Choroid plexus epithelial cell (primary cell): ENCODE results near the gene SLC35F3.

Source experiments
- DNase-seq: peaks from one replicate; pipeline ENCODE4 v3.0.0-alpha.2; 2010; ENCODE audit warnings: low read depth
- H3K4me3 ChIP-seq: 2 replicates; pipeline ENCODE4 v1.5.1; 2011; ENCODE audit warnings: low read depth, mild to moderate bottlenecking, control low read depth, low read length, moderate library complexity
- CTCF ChIP-seq: conservative IDR thresholded peaks from 2 replicates; pipeline ENCODE4 v1.5.1; 2011; ENCODE audit warnings: low read depth, mild to moderate bottlenecking, control low read depth, inconsistent platforms, low read length, moderate library complexity

The SLC35F3 gene

GRCh38 chr1:234231061-234231892, 326.8 kb downstream of the SLC35F3 start:
- no peak for DNase-seq
- H3K4me3 ChIP-seq, result no peak overlapping the region
- TF ChIP-seq CTCF, result no peak

- DNase-seq, result no peak
- no peak overlapping the region for H3K4me3 ChIP-seq
- no peak for TF ChIP-seq CTCF
Observed at GRCh38 chr1:234231893-234232276, 327.4 kb downstream of the SLC35F3 start.

DNA sequence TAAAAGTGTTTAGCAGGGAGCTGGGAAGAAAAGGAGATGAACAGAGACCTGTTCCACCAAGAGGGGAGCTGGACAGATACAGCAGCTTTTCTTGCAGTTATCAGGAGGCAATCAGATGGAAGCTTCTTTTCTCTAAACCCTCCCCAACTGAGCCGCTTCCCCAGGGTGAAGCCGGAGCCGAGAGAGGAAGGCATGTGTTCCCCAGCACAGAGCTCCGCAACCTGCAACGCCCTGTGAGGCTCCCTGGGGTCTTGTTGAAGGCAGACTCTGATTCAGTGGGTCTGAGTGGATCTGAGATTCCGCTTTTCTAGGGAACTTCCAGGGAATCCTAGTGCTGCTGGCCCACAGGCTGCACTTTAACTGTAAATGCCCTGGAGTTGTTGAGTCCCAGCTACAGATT, 329.7 kb downstream of the SLC35F3 start:
- H3K4me3 ChIP-seq, result no peak overlapping the region
- no peak for DNase-seq
- no peak for TF ChIP-seq CTCF

DNA sequence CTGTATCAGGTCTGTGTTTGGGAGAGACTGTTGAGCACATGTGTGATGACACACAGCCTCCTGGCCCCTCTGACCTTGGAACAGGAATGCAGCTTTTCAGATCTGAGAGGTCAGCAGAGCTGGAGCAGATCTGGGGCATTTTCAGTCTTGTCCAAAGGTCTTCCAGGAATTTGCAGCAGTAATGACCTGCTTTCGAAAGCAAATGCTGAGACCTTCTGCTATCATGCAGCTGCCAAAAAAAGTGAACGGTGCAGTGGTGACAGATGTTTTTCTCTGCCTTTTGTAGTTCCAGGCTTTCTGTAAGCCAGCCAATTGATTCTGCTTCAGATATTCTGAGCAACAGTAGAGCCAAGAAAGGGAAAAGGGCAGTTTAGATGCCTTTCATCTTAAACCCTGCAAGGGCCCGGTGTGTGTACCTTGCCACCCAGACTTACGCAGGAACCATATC, 331.0 kb downstream of the SLC35F3 start:
- TF ChIP-seq CTCF, result no peak
- no peak for DNase-seq

GRCh38 chr1:234237393-234237792, 332.9 kb downstream of the SLC35F3 start:
- H3K4me3 ChIP-seq, result no peak overlapping the region
- DNase-seq, result no peak
- no peak for TF ChIP-seq CTCF

More for the DNA sequence above, 331.0 kb downstream of the SLC35F3 start:
- H3K4me3 ChIP-seq, result no peak overlapping the region

- no peak for TF ChIP-seq CTCF
- H3K4me3 ChIP-seq, result no peak overlapping the region
- no peak for DNase-seq
Observed at GRCh38 chr1:234238060-234238459, 333.6 kb downstream of the SLC35F3 start.

- no peak for DNase-seq
- no peak overlapping the region for H3K4me3 ChIP-seq
- TF ChIP-seq CTCF, result no peak
Observed at GRCh38 chr1:234239515-234239914, 335.0 kb downstream of the SLC35F3 start.
